ENCODE data around the gene MRPS11. TPM values are rescaled to one million over a fixed set of nuclear protein-coding genes. Genes with fewer than 3 reads are reported as not detected.

MRPS11 gene
- total and polyA plus RNA-seq, 10 of the 15 experiments (the other 5 are each of a cell fraction or from before 2014, with no cell fraction given) = 37.1 to 148 (median 68.7) TPM

- POLR2A ChIA-PET = no interaction called here
- H3K79me2 ChIP-seq (ENCODE audit: control insufficient read depth, insufficient read depth, low read length) = no peaks in the 10 kb centered on the region
- in situ Hi-C loops (cut with MboI) = no loop called here
- 19% methylated on average over 12 of the region's 12 CpGs for WGBS (ENCODE audit: insufficient coverage, insufficient replicate concordance, low lambda C conversion rate, missing lambda C conversion rate)
- TF ChIP-seq SMC3 (IDR thresholded peaks at IDR 0.05; ENCODE audit: borderline replicate concordance, low read length) (no peak), E2F8 (IDR thresholded peaks at IDR 0.05; ENCODE audit: low read depth, partially characterized antibody) (no peak), TCF7 (IDR thresholded peaks at IDR 0.05; ENCODE audit: borderline replicate concordance) (no peak), CBX5 (IDR thresholded peaks at IDR 0.05; ENCODE audit: low read depth) (no peak), CHD2 (IDR thresholded peaks at IDR 0.05; ENCODE audit: borderline replicate concordance, low read depth, low read length) (no peak), CBX3 (IDR thresholded peaks at IDR 0.05; ENCODE audit: borderline replicate concordance, low read depth) (no peak), SIX5 (IDR thresholded peaks at IDR 0.05; ENCODE audit: low read depth, low read length, severe bottlenecking) (no peak), ZSCAN29 (IDR thresholded peaks at IDR 0.05) (no peak), TAF1 (IDR thresholded peaks at IDR 0.05; ENCODE audit: borderline replicate concordance, low read depth, low read length) (no peak), RELA (IDR thresholded peaks at IDR 0.05; ENCODE audit: borderline replicate concordance, partially characterized antibody) (no peak), NFIC (IDR thresholded peaks at IDR 0.05; ENCODE audit: low read depth, low read length) (no peak), RB1 (IDR thresholded peaks at IDR 0.05; ENCODE audit: borderline replicate concordance) (no peak), EZH2 (IDR thresholded peaks at IDR 0.05; ENCODE audit: borderline replicate concordance, control insufficient read depth, low read depth, low read length) (no peak), RFX5 (IDR thresholded peaks at IDR 0.05; ENCODE audit: low read depth, low read length) (no peak), WRNIP1 (IDR thresholded peaks at IDR 0.05; ENCODE audit: borderline replicate concordance, low read depth, low read length) (no peak), NR2C1 (IDR thresholded peaks at IDR 0.05) (no peak), RAD21 (IDR thresholded peaks at IDR 0.05; ENCODE audit: insufficient read depth, low read depth, low read length) (no peak), SMAD1 (IDR thresholded peaks at IDR 0.05; ENCODE audit: low read depth, partially characterized antibody) (no peak), ATF2 (IDR thresholded peaks at IDR 0.05; ENCODE audit: low read length) (no peak), RBBP5 (conservative IDR thresholded peaks at IDR 0.05) (no peak)
- peaks cover 2 to 8% of the 10 kb centered on the region in 2 experiments; a peak in 2 of 4 replicates for H3K27me3 ChIP-seq (replicated peaks in 1 of 2; ENCODE audit: control insufficient read depth in 2 of 2, insufficient read depth in 2 of 2, low read length in 1 of 2)
- SMC1A ChIA-PET (ENCODE audit: uncharacterized antibody, unreplicated experiment) = no interaction called here
- no peak overlapping the region for H2AFZ ChIP-seq (ENCODE audit: control insufficient read depth, low read depth, low read length)
- no peaks in the 10 kb centered on the region for H3K9me3 ChIP-seq (replicated peaks; ENCODE audit: control insufficient read depth, insufficient read depth, low read length)
- H3K36me3 ChIP-seq (ENCODE audit: control insufficient read depth in 2 of 2, insufficient read depth in 2 of 2, low read length in 1 of 2) = no peaks in the 10 kb centered on the region
- intact Hi-C loops (cut with micrococcal nuclease; ENCODE audit: unreplicated experiment) = no loop called here
- H3K27ac ChIP-seq (ENCODE audit: control insufficient read depth, insufficient read depth) = no peak overlapping the region
- H4K20me1 ChIP-seq (ENCODE audit: control insufficient read depth, insufficient read depth) = no peaks in the 10 kb centered on the region
- H3K4me1 ChIP-seq (ENCODE audit: control insufficient read depth, insufficient read depth, low read length) = no peaks in the 10 kb centered on the region
- no peak overlapping the region for H3K9ac ChIP-seq (ENCODE audit: control insufficient read depth, insufficient read depth, low read length)
- no peak overlapping the region for H3K4me2 ChIP-seq (ENCODE audit: control insufficient read depth, insufficient read depth)
- BruUV-seq (replicated peaks) = no TSS peak
- DNase-seq (ENCODE audit: low read depth, low spot score) = no peak
- FAIRE-seq = no peak
- no peak overlapping the region for H3K4me3 ChIP-seq
- CTCF ChIA-PET = interaction anchor here (0.7 kb wide), 1 partner anchor 1284 kb away, joined by 3 read pairs; no protein-coding TSS in a partner anchor
- RAD21 ChIA-PET (ENCODE audit: unreplicated experiment) = no interaction called here
- ATAC-seq = no peak
Measured at GRCh38 chr15:88428805-88429605, 38.5 kb upstream of the MRPS11 start.
